ENCODE measurements around the gene HOMER3. TPM values are rescaled to one million over a fixed set of nuclear protein-coding genes. Genes with fewer than 3 reads are reported as not detected.
"Not testable (repeated sequence)": the region's sequence is repeated elsewhere in the genome, so short reads cannot be mapped to it uniquely, and the experiment has no call there.

The HOMER3 gene
- total RNA-seq, 1 experiment from 2014 or later: 58.9 TPM

DNA sequence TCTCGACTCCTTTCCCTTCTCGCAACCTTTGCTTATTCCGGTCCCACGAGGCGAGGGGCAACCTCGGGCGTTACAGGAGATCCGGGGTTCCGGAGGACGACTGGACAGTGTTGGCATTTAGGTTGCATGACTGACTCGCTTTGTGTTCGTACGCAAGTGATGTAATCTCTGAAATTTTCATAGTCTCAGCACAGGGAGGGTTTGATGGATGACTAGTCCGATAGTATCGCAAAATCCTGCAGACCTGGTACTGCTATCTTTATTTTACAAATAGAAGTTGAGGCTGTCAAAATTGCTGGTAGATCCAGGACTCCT lies 21.2 kb downstream of the HOMER3 start:
- Histone ChIP-seq H3K9me3 (ENCODE audit: control insufficient read depth, insufficient read depth, low read depth, low read length) (no peaks in the 10 kb centered on the region), H3K4me3 (ENCODE audit: low read depth in 2 of 2, low read length in 2 of 2) (peak overlapping the region; percentile 79 to 87), H3K4me1 (ENCODE audit: control insufficient read depth, insufficient read depth, low read length) (0 out of 2 replicates have a peak, but pooled peaks cover 2% of the 10 kb centered on the region), H3K27me3 (ENCODE audit: control insufficient read depth, insufficient read depth, low read length) (no peaks in the 10 kb centered on the region), H3K27ac (ENCODE audit: low read length) (peak overlapping the region; percentile 80), H3K36me3 (ENCODE audit: control insufficient read depth, insufficient read depth, low read length) (no peaks in the 10 kb centered on the region; the same call in 1 of the 2 replicates)
- DNase-seq (ENCODE audit: low read depth, low spot score) (no peak), ATAC-seq (no peak)
- in situ Hi-C loops (cut with HindIII; ENCODE audit: low pct_unique_long_range_greater_than_20kb, low sequenced_read_pairs) (no loop called here), intact Hi-C loops (cut with micrococcal nuclease; ENCODE audit: unreplicated experiment) (no loop called here)
- ChIA-PET POLR2A (interaction anchor here (0.5 kb wide), 1 partner anchor 24 kb away, joined by 3 read pairs; no protein-coding TSS in a partner anchor), CTCF (interaction anchor here (1.7 kb wide), 1 partner anchor 67 kb away, joined by 6 read pairs; no protein-coding TSS in a partner anchor)
- TSS peak; percentile 80 for BruUV-seq (replicated peaks)
- no peak for TF ChIP-seq SIN3A (IDR thresholded peaks at IDR 0.05; ENCODE audit: borderline replicate concordance, insufficient read depth, low read depth, low read length)

DNA sequence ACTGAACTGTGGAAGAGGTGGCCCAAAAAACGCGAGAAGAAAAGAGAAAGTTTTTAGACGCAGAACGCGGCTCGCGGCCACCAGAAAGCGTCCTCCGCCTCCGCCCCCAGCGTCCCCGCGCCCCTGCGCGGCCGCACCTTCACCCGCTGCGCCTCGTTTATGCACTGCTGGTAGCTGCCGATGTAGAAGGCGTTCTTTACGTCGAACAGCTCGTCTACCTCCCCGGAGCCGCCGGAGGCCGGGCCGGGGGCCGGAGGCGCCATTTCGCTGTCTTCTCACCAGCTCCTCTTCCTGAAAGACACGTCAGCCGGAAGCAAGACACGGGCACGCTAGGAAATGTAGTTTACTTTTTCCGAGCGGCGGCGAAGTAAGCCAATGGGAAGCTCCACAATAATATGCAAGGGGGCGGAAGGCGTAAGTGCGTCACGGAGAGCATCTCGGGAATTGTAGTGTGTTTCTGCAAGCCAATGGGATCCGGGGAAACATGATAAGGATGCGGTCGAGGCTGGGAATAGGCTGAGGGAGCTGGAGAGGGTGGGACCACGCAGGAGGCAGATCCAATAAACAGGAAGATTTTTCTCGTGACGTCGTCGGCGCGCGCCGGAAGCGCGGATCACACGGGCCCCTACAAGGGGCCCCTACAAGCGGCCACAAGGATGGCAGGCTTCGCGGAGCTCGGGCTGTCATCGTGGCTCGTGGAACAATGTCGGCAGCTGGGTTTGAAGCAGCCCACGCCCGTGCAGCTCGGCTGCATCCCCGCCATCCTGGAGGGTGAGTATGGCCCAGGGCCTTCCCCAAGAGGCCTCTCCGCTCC lies 21.7 kb downstream of the HOMER3 start, which contains the start of the genes COPE and DDX49:
Gene COPE (minus strand): TSS at position 302 of the 814 bp plus-strand sequence. CDS start 39 bp downstream, at position 263.
Gene DDX49 (plus strand): TSS at position 630 of the 814 bp plus-strand sequence. CDS start 27 bp downstream, at position 657.
- H3K36me3 ChIP-seq (ENCODE audit: control insufficient read depth, insufficient read depth, low read length): no peaks in the 10 kb centered on the region; the same call in 1 of the 2 replicates
- no TSS peak for BruUV-seq (replicated peaks)
- no peaks in the 10 kb centered on the region for H3K27me3 ChIP-seq (ENCODE audit: control insufficient read depth, insufficient read depth, low read length)
- 0 out of 2 replicates have a peak, but pooled peaks cover 2% of the 10 kb centered on the region for H3K4me1 ChIP-seq (ENCODE audit: control insufficient read depth, insufficient read depth, low read length)
- intact Hi-C loops (cut with micrococcal nuclease; ENCODE audit: unreplicated experiment) (no loop called here), in situ Hi-C loops (cut with HindIII; ENCODE audit: low pct_unique_long_range_greater_than_20kb, low sequenced_read_pairs) (no loop called here)
- peak; percentile 97 for DNase-seq (ENCODE audit: low read depth, low spot score)
- H3K4me3 ChIP-seq (ENCODE audit: low read depth in 2 of 2, low read length in 2 of 2): peak within 1 kb of the TSS; percentile 79 to 87
- no peaks in the 10 kb centered on the region for H3K9me3 ChIP-seq (ENCODE audit: control insufficient read depth, insufficient read depth, low read depth, low read length)
- ChIA-PET CTCF (interaction anchor here (0.6 to 1.7 kb wide), 3 partner anchors 25 to 68 kb away, joined by 3 to 6 read pairs (median 4); no protein-coding TSS in a partner anchor), POLR2A (interaction anchor here (0.5 to 0.6 kb wide), 3 partner anchors 25 to 57 kb away, joined by 3 to 12 read pairs (median 3); no protein-coding TSS in a partner anchor)
- H3K27ac ChIP-seq (ENCODE audit: low read length): peak within 1 kb of the TSS; percentile 80
- TF ChIP-seq SIN3A (IDR thresholded peaks at IDR 0.05; ENCODE audit: borderline replicate concordance, insufficient read depth, low read depth, low read length): peak; percentile 86; the same call in 1 of the 2 replicates
- TF ChIP-seq, protein P1, sequence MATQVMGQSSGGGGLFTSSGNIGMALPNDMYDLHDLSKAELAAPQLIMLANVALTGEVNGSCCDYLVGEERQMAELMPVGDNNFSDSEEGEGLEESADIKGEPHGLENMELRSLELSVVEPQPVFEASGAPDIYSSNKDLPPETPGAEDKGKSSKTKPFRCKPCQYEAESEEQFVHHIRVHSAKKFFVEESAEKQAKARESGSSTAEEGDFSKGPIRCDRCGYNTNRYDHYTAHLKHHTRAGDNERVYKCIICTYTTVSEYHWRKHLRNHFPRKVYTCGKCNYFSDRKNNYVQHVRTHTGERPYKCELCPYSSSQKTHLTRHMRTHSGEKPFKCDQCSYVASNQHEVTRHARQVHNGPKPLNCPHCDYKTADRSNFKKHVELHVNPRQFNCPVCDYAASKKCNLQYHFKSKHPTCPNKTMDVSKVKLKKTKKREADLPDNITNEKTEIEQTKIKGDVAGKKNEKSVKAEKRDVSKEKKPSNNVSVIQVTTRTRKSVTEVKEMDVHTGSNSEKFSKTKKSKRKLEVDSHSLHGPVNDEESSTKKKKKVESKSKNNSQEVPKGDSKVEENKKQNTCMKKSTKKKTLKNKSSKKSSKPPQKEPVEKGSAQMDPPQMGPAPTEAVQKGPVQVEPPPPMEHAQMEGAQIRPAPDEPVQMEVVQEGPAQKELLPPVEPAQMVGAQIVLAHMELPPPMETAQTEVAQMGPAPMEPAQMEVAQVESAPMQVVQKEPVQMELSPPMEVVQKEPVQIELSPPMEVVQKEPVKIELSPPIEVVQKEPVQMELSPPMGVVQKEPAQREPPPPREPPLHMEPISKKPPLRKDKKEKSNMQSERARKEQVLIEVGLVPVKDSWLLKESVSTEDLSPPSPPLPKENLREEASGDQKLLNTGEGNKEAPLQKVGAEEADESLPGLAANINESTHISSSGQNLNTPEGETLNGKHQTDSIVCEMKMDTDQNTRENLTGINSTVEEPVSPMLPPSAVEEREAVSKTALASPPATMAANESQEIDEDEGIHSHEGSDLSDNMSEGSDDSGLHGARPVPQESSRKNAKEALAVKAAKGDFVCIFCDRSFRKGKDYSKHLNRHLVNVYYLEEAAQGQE (IDR thresholded peaks at IDR 0.05; ENCODE audit: insufficient read depth in 1 of 2, low read depth in 2 of 2, low read length in 1 of 2): no peak
- ATAC-seq: peak; percentile 96

DNA sequence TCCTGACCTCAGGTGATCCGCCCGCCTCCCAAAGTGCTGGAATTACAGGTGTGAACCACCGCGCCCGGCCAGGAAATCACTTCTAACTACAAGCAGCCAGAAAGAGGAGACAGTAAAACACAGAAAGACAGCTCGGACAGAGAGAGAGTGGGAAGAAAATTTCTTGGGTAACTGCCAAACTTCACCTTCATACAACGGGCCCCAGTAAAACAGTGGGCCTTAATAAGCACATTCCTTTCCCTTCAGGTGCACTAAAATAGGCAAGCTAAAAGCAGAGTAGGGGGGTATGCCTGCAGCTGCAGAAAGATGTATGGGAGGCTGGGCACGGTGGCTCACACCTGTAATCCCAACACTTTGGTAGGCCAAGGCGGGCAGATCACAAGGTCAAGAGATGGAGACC lies 23.4 kb downstream of the HOMER3 start:
- POLR2A ChIA-PET: interaction anchor here (0.6 to 0.7 kb wide), 2 partner anchors 18 to 410 kb away, joined by 4 to 11 read pairs; no protein-coding TSS in a partner anchor

More for the DNA sequence above, 23.4 kb downstream of the HOMER3 start:
- ATAC-seq; DNase-seq (ENCODE audit: low read depth, low spot score); in situ Hi-C loops (cut with HindIII; ENCODE audit: low pct_unique_long_range_greater_than_20kb, low sequenced_read_pairs); H3K27ac ChIP-seq (ENCODE audit: low read length); BruUV-seq (replicated peaks); H3K27me3 ChIP-seq (ENCODE audit: control insufficient read depth, insufficient read depth, low read length); H3K36me3 ChIP-seq (ENCODE audit: control insufficient read depth, insufficient read depth, low read length); H3K4me1 ChIP-seq (ENCODE audit: control insufficient read depth, insufficient read depth, low read length); H3K9me3 ChIP-seq (ENCODE audit: control insufficient read depth, insufficient read depth, low read depth, low read length); intact Hi-C loops (cut with micrococcal nuclease; ENCODE audit: unreplicated experiment): not testable (repeated sequence)
- CTCF ChIA-PET: interaction anchor here (0.7 kb wide), 1 partner anchor 22 kb away, joined by 6 read pairs; no protein-coding TSS in a partner anchor
- H3K4me3 ChIP-seq (ENCODE audit: low read depth in 2 of 2, low read length in 2 of 2): peak overlapping the region in 1 of 2 experiments; percentile 87; a peak in 1 of 4 replicates

Data from Panc1 (cell line).